Keratinocyte (primary cell): ENCODE results near the gene MICAL3. TPM values are rescaled to one million over a fixed set of nuclear protein-coding genes. Genes with fewer than 3 reads are reported as not detected.

Experiments
- DNase-seq: peaks from one replicate; pipeline ENCODE4 v3.0.0-alpha.2; 2011; ENCODE audit warnings: low read depth, missing footprints, low spot score
- FAIRE-seq: peaks from 2 replicates; lab custom pipeline; 2011; peaks lifted over from hg19 to GRCh38; lab: Jason Lieb, UNC
- H2AFZ ChIP-seq: 2 replicates; pipeline ENCODE4 v1.6.0; 2012; ENCODE audit warnings: low read length, control low read depth, inconsistent platforms; ENCODE audit not compliant: control insufficient read depth
- H3K27ac ChIP-seq: 2 replicates; pipeline ENCODE4 v1.5.1; 2011; ENCODE audit warnings: low read length; ENCODE audit not compliant: control insufficient read depth, insufficient read depth
- H3K27me3 ChIP-seq: 3 replicates; pipeline ENCODE4 v1.6.0; 2011; ENCODE audit warnings: low read length; ENCODE audit not compliant: control insufficient read depth, insufficient read depth; ENCODE audit errors: extremely low read depth
- H3K36me3 ChIP-seq, 2 experiments: 2 replicates in 1 of 2; 3 replicates in 1 of 2; pipeline ENCODE4 v1.5.1; 2011; ENCODE audit warnings: low read length in 2 of 2, mild to moderate bottlenecking in 1 of 2; ENCODE audit not compliant: control insufficient read depth in 2 of 2, insufficient read depth in 2 of 2; ENCODE audit errors: extremely low read depth in 1 of 2
- H3K4me1 ChIP-seq: 3 replicates; pipeline ENCODE4 v1.5.1; 2011; ENCODE audit warnings: low read length; ENCODE audit not compliant: control insufficient read depth, insufficient read depth; ENCODE audit errors: extremely low read depth
- H3K4me2 ChIP-seq: 3 replicates; pipeline ENCODE4 v1.6.0; 2011; ENCODE audit warnings: low read depth, low read length; ENCODE audit not compliant: control insufficient read depth, insufficient read depth; ENCODE audit errors: extremely low read depth
- H3K4me3 ChIP-seq, 3 experiments: fragments of 200-600 bp in 1 of 3; sonication (generic) in 1 of 3; 2 replicates in 2 of 3; 3 replicates in 1 of 3; pipeline ENCODE4 v1.5.1; 2011 to 2016; ENCODE audit warnings: low read length in 3 of 3, mild to moderate bottlenecking in 3 of 3, control low read depth in 2 of 3, inconsistent platforms in 1 of 3, low read depth in 1 of 3, mixed read lengths in 1 of 3, mixed run types in 1 of 3, moderate library complexity in 1 of 3; ENCODE audit not compliant: control insufficient read depth in 2 of 3, insufficient read depth in 2 of 3; ENCODE audit errors: extremely low read depth in 1 of 3
- H3K79me2 ChIP-seq: 2 replicates; pipeline ENCODE4 v1.6.0; 2012; ENCODE audit warnings: low read length; ENCODE audit not compliant: control insufficient read depth, insufficient read depth
- H3K9ac ChIP-seq: 3 replicates; pipeline ENCODE4 v1.6.0; 2011; ENCODE audit warnings: low read length; ENCODE audit not compliant: control insufficient read depth, insufficient read depth; ENCODE audit errors: extremely low read depth
- H3K9me1 ChIP-seq: 3 replicates; pipeline ENCODE4 v1.6.0; 2011; ENCODE audit warnings: low read length; ENCODE audit not compliant: control insufficient read depth, insufficient read depth; ENCODE audit errors: extremely low read depth
- H3K9me3 ChIP-seq: 2 replicates; pipeline ENCODE4 v1.5.1; 2012; ENCODE audit warnings: low read depth, low read length; ENCODE audit not compliant: control insufficient read depth
- H4K20me1 ChIP-seq: 3 replicates; pipeline ENCODE4 v1.6.0; 2011; ENCODE audit warnings: low read length; ENCODE audit not compliant: control insufficient read depth, insufficient read depth; ENCODE audit errors: extremely low read depth
- CTCF ChIP-seq, 3 experiments: IDR thresholded peaks in 1 of 3; conservative IDR thresholded peaks in 1 of 3; optimal IDR thresholded peaks in 1 of 3; 2 replicates in 2 of 3; 3 replicates in 1 of 3; pipeline versions ENCODE3 to v1.5.1; 2011; ENCODE audit warnings: low read length in 3 of 3, mild to moderate bottlenecking in 3 of 3, moderate library complexity in 2 of 3, control low read depth in 1 of 3, inconsistent platforms in 1 of 3; ENCODE audit not compliant: insufficient read depth in 2 of 3; ENCODE audit errors: extremely low read depth in 1 of 3
- EZH2 ChIP-seq: IDR thresholded peaks from one replicate; pipeline ENCODE4 v1.6.1; 2012; ENCODE audit warnings: inconsistent platforms, mild to moderate bottlenecking, low read length, moderate library complexity
- dilution Hi-C: fragments of 300-500 bp; cut with MboI; formaldehyde crosslinking; loops from one replicate; pipeline ENCODE4 v1.7.0; 2020; ENCODE audit warnings: low sequenced_read_pairs; ENCODE audit not compliant: extremely low pct_ligation_motif_present
- polyA plus RNA-seq, 5 experiments: library from polyadenylated mRNA; depleted of rRNA in 3 of 5; stranded (reverse) in 3 of 5; stranded (forward) in 1 of 5; unstranded in 1 of 5; fragments of >200 nt; gene quantifications; 1 replicate in 1 of 5; 2 replicates in 3 of 5; 3 replicates in 1 of 5; pipeline versions ENCODE4 v1.2.1 to v1.2.3, GENCODE V29; 2011 to 2012; ENCODE audit warnings: missing spikeins in 2 of 5, low read depth in 1 of 5, low replicate concordance in 1 of 5

MICAL3 gene
- polyA plus RNA-seq, 1 donor (not counting 4 experiments of a cell fraction or from before 2014, with no cell fraction given), result 27.9 TPM

GRCh38 chr22:17838180-17838865, 186.0 kb downstream of the MICAL3 start:
- dilution Hi-C loops, result no loop called here

DNA sequence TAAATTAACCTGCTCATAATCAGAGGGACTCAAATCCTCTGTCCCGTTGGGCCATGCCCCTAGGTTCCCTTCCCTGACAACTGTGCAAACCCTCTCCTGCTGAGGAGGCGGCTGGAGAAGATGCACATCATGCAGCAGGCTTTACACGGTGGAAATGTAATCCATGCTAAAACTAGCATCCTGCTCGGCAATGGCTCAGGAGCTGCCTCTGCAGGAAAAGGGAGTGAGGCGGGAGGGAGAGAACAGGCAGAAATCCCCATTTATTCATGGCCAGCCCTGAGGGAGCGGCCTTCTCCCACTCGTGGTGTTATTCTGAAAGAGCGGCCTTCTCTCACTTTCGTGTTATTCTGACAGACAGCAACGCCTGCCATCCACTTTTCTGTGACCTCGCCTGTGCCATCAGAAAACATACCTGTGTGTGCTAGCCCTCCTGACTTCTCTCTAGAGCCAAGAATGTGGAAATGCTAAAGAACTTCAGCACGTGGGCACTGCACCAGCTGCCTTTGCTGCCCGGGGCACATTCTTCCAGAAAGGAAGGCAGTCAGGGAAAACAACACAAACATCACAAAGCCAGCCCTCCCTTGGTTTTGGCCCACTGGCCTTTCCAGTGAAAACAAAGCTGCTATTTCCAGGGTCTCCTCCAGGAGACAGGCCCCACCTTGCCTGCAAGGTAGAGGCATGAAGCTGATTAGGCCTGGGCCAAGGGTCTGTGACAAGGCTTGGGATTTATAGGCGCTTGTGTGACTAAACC, 187.2 kb downstream of the MICAL3 start:
- H4K20me1 ChIP-seq, result no peaks in the 10 kb centered on the region
- H3K9me3 ChIP-seq, result no peaks in the 10 kb centered on the region
- H3K27ac ChIP-seq, result no peak overlapping the region
- H3K9me1 ChIP-seq, result no peaks in the 10 kb centered on the region
- no peak for DNase-seq
- H3K4me1 ChIP-seq, result peaks cover 11% of the 10 kb centered on the region
- no peak overlapping the region for H3K4me3 ChIP-seq
- no peak overlapping the region for H3K4me2 ChIP-seq
- H3K79me2 ChIP-seq, result no peaks in the 10 kb centered on the region
- FAIRE-seq, result peak; percentile 49
- TF ChIP-seq EZH2 (no peak), CTCF (optimal IDR thresholded peaks at IDR 0.05 in 1 of 3, IDR thresholded peaks at IDR 0.05 in 1 of 3, conservative IDR thresholded peaks at IDR 0.05 in 1 of 3; ENCODE audit: extremely low read depth in 1 of 3, insufficient read depth in 2 of 3, low read length in 3 of 3) (no peak)
- peaks cover 22 to 40% of the 10 kb centered on the region in 2 experiments for H3K36me3 ChIP-seq
- no peak overlapping the region for H2AFZ ChIP-seq
- dilution Hi-C loops, result no loop called here
- peak overlapping the region; percentile 4 for H3K9ac ChIP-seq
- no peaks in the 10 kb centered on the region for H3K27me3 ChIP-seq

More at GRCh38 chr22:17838180-17838865, 186.0 kb downstream of the MICAL3 start:
- Histone ChIP-seq H4K20me1 (no peaks in the 10 kb centered on the region), H3K9ac (no peak overlapping the region), H2AFZ (no peak overlapping the region), H3K4me3 (no peak overlapping the region), H3K27ac (no peak overlapping the region), H3K4me1 (peaks cover 11% of the 10 kb centered on the region), H3K36me3 (peaks cover 25 to 38% of the 10 kb centered on the region in 2 experiments), H3K27me3 (no peaks in the 10 kb centered on the region), H3K9me3 (no peaks in the 10 kb centered on the region), H3K9me1 (no peaks in the 10 kb centered on the region), H3K4me2 (no peak overlapping the region), H3K79me2 (no peaks in the 10 kb centered on the region)
- DNase-seq, result no peak
- FAIRE-seq, result no peak
- TF ChIP-seq CTCF (optimal IDR thresholded peaks at IDR 0.05 in 1 of 3, IDR thresholded peaks at IDR 0.05 in 1 of 3, conservative IDR thresholded peaks at IDR 0.05 in 1 of 3; ENCODE audit: extremely low read depth in 1 of 3, insufficient read depth in 2 of 3, low read length in 3 of 3) (no peak), EZH2 (no peak)
